Endothelial cell of umbilical vein (primary cell): ENCODE results near the gene SLC44A5. TPM values are rescaled to one million over a fixed set of nuclear protein-coding genes. Genes with fewer than 3 reads are reported as not detected.

Experiments
- BruUV-seq: library from RNA; stranded (reverse); fragments of 400-500 nt; replicated peaks from 2 replicates; lab custom pipeline; 2021; lab: Mats Ljungman, UMichigan
- CTCF ChIA-PET: fragments of 300-600, 350-600 bp; sonication (Branson Sonifier 250); formaldehyde crosslinking; loops from one replicate; lab custom pipeline; 2021; ENCODE audit warnings: antibody characterized with exemption, inconsistent platforms; lab: Charles Lee
- POLR2A ChIA-PET: fragments of 300-600, 350-600 bp; sonication (Branson Sonifier 250); formaldehyde crosslinking; loops from one replicate; lab custom pipeline; 2021; ENCODE audit warnings: antibody characterized with exemption, inconsistent platforms; lab: Charles Lee
- DNase-seq: peaks from one replicate; pipeline ENCODE4 v3.0.0-alpha.2; 2011; ENCODE audit warnings: low read depth, low spot score
- FAIRE-seq: peaks from 2 replicates; lab custom pipeline; 2011; peaks lifted over from hg19 to GRCh38; lab: Jason Lieb, UNC
- H2AFZ ChIP-seq: 2 replicates; pipeline ENCODE4 v1.6.0; 2012; ENCODE audit warnings: low read depth, low read length, control low read depth, inconsistent platforms
- H3K27ac ChIP-seq: 2 replicates; pipeline ENCODE4 v1.5.1; 2011; ENCODE audit warnings: low read depth, mild to moderate bottlenecking, control low read depth, low read length, moderate library complexity; ENCODE audit not compliant: insufficient read depth
- H3K27me3 ChIP-seq, 2 experiments: 2 replicates each; pipeline versions ENCODE4 v1.6.0 to v1.6.1; 2011; ENCODE audit warnings: low read length in 2 of 2, mixed read lengths in 1 of 2; ENCODE audit not compliant: control insufficient read depth in 2 of 2, insufficient read depth in 2 of 2
- H3K36me3 ChIP-seq, 2 experiments: 2 replicates in 1 of 2; 3 replicates in 1 of 2; pipeline ENCODE4 v1.5.1; 2011; ENCODE audit warnings: low read length in 2 of 2, mild to moderate bottlenecking in 1 of 2, moderate library complexity in 1 of 2; ENCODE audit not compliant: control insufficient read depth in 2 of 2, insufficient read depth in 2 of 2; ENCODE audit errors: extremely low read depth in 1 of 2
- H3K4me1 ChIP-seq: 3 replicates; pipeline ENCODE4 v1.5.1; 2011; ENCODE audit warnings: mild to moderate bottlenecking, low read length; ENCODE audit not compliant: control insufficient read depth, insufficient read depth; ENCODE audit errors: extremely low read depth
- H3K4me2 ChIP-seq: 2 replicates; pipeline ENCODE4 v1.6.1; 2011; ENCODE audit warnings: low read length, control low read depth, mixed read lengths; ENCODE audit not compliant: insufficient read depth
- H3K4me3 ChIP-seq, 3 experiments: fragments of 200-600 bp in 1 of 3; sonication (generic), shearing (Covaris generic) in 1 of 3; replicated peaks in 1 of 3; 2 replicates each; pipeline ENCODE4 v1.5.1; 2011 to 2016; ENCODE audit warnings: control low read depth in 3 of 3, low read length in 3 of 3, mild to moderate bottlenecking in 2 of 3, inconsistent platforms in 1 of 3, low read depth in 1 of 3, moderate library complexity in 1 of 3; ENCODE audit not compliant: insufficient read depth in 1 of 3
- H3K79me2 ChIP-seq: 2 replicates; pipeline ENCODE4 v1.6.0; 2012; ENCODE audit warnings: low read length, inconsistent platforms; ENCODE audit not compliant: control insufficient read depth, insufficient read depth
- H3K9ac ChIP-seq: replicated peaks from 2 replicates; pipeline ENCODE3; 2011; ENCODE audit warnings: low read length, control low read depth; ENCODE audit not compliant: insufficient read depth; ENCODE audit errors: extremely low read depth
- H3K9me1 ChIP-seq: replicated peaks from 3 replicates; pipeline ENCODE4 v1.6.0; 2011; ENCODE audit warnings: mild to moderate bottlenecking, low read length; ENCODE audit not compliant: control insufficient read depth, insufficient read depth; ENCODE audit errors: extremely low read depth
- H3K9me3 ChIP-seq: replicated peaks from 2 replicates; pipeline ENCODE4 v1.5.1; 2012; ENCODE audit warnings: low read length, inconsistent platforms; ENCODE audit not compliant: control insufficient read depth, insufficient read depth
- H4K20me1 ChIP-seq: replicated peaks from 2 replicates; pipeline ENCODE3; 2011; ENCODE audit warnings: mild to moderate bottlenecking, low read length; ENCODE audit not compliant: control insufficient read depth, insufficient read depth; ENCODE audit errors: extremely low read depth
- FOS ChIP-seq: IDR thresholded peaks from 2 replicates; pipeline ENCODE4 v1.6.1; 2011; ENCODE audit warnings: mild to moderate bottlenecking, low read length, moderate library complexity, borderline replicate concordance; ENCODE audit not compliant: insufficient read depth
- JUN ChIP-seq: IDR thresholded peaks from 2 replicates; pipeline ENCODE4 v1.6.1; 2011; ENCODE audit warnings: borderline replicate concordance, low read depth; ENCODE audit not compliant: insufficient read length, insufficient read depth
- POLR2AphosphoS5 ChIP-seq: IDR thresholded peaks from 2 replicates; pipeline ENCODE4 v1.6.1; 2012; ENCODE audit warnings: low read depth, mild to moderate bottlenecking, control low read depth, low read length, moderate library complexity; ENCODE audit not compliant: insufficient read depth
- dilution Hi-C: fragments of 300-500 bp; cut with MboI; formaldehyde crosslinking; loops from one replicate; pipeline ENCODE4 v1.15.0; 2019; ENCODE audit warnings: low sequenced_read_pairs; ENCODE audit not compliant: extremely low pct_ligation_motif_present
- intact Hi-C: fragments of 100-400 bp; cut with micrococcal nuclease; formaldehyde crosslinking; loops from one replicate; pipeline ENCODE4 v1.10.0; 2022
- polyA plus RNA-seq, 4 experiments: library from polyadenylated mRNA; depleted of rRNA in 3 of 4; stranded (reverse) in 3 of 4; unstranded in 1 of 4; fragments of >200 nt; gene quantifications; 2 replicates each; pipeline versions ENCODE4 v1.2.1 to v1.2.3, GENCODE V29; 2011 to 2012; ENCODE audit warnings: missing spikeins in 1 of 4
- total RNA-seq: library from RNA; stranded (reverse); gene quantifications from 2 replicates; pipeline ENCODE4 v1.2.3, GENCODE V29; 2021
- TF ChIP-seq, protein P1 (sequence below), 2 donors: IDR thresholded peaks; 1 replicate in 1 of 2; 2 replicates in 1 of 2; pipeline ENCODE4 v1.5.1; 2011; ENCODE audit warnings: low read length in 2 of 2, mild to moderate bottlenecking in 2 of 2, moderate library complexity in 2 of 2, control low read depth in 1 of 2, inconsistent platforms in 1 of 2, low read depth in 1 of 2; ENCODE audit not compliant: insufficient read depth in 1 of 2; ENCODE audit errors: extremely low read depth in 1 of 2

SLC44A5 gene
- total and polyA plus RNA-seq, 2 donors (not counting 3 experiments of a cell fraction or from before 2014, with no cell fraction given) = 1.6 to 3.2 TPM

DNA sequence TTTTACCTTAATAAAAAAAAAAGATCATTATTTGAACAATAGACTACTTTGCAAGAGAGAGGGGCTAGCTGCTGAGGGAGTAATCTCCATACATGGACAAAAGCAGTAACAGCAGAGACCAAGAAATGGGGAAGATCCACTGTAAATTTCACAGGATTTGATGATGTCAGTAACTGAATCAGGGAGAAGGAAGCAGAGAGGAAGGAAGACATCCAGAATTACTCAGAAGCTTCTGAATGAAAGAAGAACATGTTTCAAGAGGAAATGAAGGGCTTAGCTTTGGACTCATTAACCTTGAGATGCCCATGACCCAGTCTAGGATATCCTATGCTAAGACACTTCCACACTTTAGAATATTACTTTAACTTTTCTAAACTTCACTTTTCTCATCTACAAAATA lies 60.4 kb downstream of the SLC44A5 start:
- no peaks in the 10 kb centered on the region for H3K79me2 ChIP-seq
- H2AFZ ChIP-seq = no peak overlapping the region
- peaks cover 28% of the 10 kb centered on the region for H3K4me1 ChIP-seq
- no peaks in the 10 kb centered on the region for H3K36me3 ChIP-seq
- no peak overlapping the region for H3K4me3 ChIP-seq
- dilution Hi-C loops (no loop called here), intact Hi-C loops (loop anchor here (2.0 kb wide), 1 partner anchor 28 kb away; no protein-coding TSS in a partner anchor)
- FAIRE-seq (peak; percentile 67), DNase-seq (no peak)
- peak overlapping the region; percentile 37 for H3K4me2 ChIP-seq
- ChIA-PET POLR2A (no interaction called here), CTCF (interaction anchor here (0.9 to 2.9 kb wide), 3 partner anchors 29 to 81 kb away, joined by 4 to 7 read pairs (median 5); no protein-coding TSS in a partner anchor)
- no peak overlapping the region for H3K9ac ChIP-seq
- H3K27me3 ChIP-seq = no peaks in the 10 kb centered on the region
- H3K27ac ChIP-seq = no peak overlapping the region
- no peaks in the 10 kb centered on the region for H3K9me1 ChIP-seq
- H3K9me3 ChIP-seq = no peaks in the 10 kb centered on the region
- no peaks in the 10 kb centered on the region for H4K20me1 ChIP-seq
- TF ChIP-seq, protein P1, sequence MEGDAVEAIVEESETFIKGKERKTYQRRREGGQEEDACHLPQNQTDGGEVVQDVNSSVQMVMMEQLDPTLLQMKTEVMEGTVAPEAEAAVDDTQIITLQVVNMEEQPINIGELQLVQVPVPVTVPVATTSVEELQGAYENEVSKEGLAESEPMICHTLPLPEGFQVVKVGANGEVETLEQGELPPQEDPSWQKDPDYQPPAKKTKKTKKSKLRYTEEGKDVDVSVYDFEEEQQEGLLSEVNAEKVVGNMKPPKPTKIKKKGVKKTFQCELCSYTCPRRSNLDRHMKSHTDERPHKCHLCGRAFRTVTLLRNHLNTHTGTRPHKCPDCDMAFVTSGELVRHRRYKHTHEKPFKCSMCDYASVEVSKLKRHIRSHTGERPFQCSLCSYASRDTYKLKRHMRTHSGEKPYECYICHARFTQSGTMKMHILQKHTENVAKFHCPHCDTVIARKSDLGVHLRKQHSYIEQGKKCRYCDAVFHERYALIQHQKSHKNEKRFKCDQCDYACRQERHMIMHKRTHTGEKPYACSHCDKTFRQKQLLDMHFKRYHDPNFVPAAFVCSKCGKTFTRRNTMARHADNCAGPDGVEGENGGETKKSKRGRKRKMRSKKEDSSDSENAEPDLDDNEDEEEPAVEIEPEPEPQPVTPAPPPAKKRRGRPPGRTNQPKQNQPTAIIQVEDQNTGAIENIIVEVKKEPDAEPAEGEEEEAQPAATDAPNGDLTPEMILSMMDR (IDR thresholded peaks at IDR 0.05; ENCODE audit: extremely low read depth in 1 of 2, insufficient read depth in 1 of 2, low read depth in 1 of 2, low read length in 2 of 2) = no peak
- TF ChIP-seq JUN (peak; percentile 29), POLR2AphosphoS5 (peak; percentile 20), FOS (peak; percentile 70)
- no TSS peak for BruUV-seq
